Heart left ventricle (tissue), 13 donors: ENCODE results near the gene ADGRD2.

ENCODE experiments used
- POLR2A ChIP-seq, 2 donors: fragments of 450-650 bp; IDR thresholded peaks; one replicate each; pipeline ENCODE4 v1.6.1; 2017; ENCODE audit warnings: antibody characterized with exemption in 2 of 2, mild to moderate bottlenecking in 2 of 2, moderate library complexity in 2 of 2
- TF ChIP-seq, protein P1 (sequence below), 12 donors: fragments of 200-600 bp; sonication (generic) in 4 of 12; IDR thresholded peaks; one replicate each; pipeline versions ENCODE4 v1.5.0 to v1.8.0; 2018 to 2022; ENCODE audit warnings: antibody characterized with exemption in 12 of 12, mild to moderate bottlenecking in 5 of 12
- donor health status: ischemic (EF 13 %, LVEDD 7.1; RV severe dilation, severe dysfunction).
- donor health status: DM: no; HTN: yes; CAD: no.
- donor health status: DM: no; HTN: no; CAD: no.
- donor health status: ischemic (EF 25% LVEDD 6.9; RV normal size, moderate dysfunction).
- donor health status: ischemic (EF 25% LVEDD 5.7; RV mildly dilated, moderate dysfunction).
- donor health status: ischemic (EF 35%, LVEDD 5.7; RV mildly dilated, moderate dysfunction).
- donor health status: nonischemic (EF 11% LVEDD 7.7; RV severe dilation, severe dysfunction).
- donor health status: DM: yes; HTN: yes; CAD: no.
- donor health status: PGD.
- donor health status: ischemic (EF 29% LVEDD 5.4; RV normal size, mild dysfunction).
- donor health status: nonischemic (EF 23%, LVEDD 6.1; RV moderate dilation, normal function).

DNA sequence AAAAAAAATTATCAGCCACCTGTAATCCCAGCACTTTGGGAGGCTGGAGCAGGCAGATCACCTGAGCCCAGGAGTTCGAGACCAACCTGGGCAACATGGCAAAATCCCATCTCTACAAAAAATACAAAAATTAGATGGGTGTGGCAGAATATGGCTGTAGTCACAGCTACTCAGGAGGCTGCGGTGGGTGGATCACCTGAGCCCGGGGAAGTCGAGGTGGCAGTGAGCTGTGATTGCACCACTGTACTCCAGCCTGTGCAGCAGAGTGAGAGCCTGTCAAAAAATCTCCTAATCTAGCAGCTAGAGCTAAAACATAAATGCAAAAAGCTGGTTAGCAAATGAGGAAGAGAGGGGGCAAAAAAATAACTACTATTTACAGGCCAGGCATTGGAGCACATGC lies 47.0 kb upstream of the ADGRD2 start:
- TF ChIP-seq, protein P1, sequence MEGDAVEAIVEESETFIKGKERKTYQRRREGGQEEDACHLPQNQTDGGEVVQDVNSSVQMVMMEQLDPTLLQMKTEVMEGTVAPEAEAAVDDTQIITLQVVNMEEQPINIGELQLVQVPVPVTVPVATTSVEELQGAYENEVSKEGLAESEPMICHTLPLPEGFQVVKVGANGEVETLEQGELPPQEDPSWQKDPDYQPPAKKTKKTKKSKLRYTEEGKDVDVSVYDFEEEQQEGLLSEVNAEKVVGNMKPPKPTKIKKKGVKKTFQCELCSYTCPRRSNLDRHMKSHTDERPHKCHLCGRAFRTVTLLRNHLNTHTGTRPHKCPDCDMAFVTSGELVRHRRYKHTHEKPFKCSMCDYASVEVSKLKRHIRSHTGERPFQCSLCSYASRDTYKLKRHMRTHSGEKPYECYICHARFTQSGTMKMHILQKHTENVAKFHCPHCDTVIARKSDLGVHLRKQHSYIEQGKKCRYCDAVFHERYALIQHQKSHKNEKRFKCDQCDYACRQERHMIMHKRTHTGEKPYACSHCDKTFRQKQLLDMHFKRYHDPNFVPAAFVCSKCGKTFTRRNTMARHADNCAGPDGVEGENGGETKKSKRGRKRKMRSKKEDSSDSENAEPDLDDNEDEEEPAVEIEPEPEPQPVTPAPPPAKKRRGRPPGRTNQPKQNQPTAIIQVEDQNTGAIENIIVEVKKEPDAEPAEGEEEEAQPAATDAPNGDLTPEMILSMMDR (IDR thresholded peaks at IDR 0.05): no peak
- TF ChIP-seq POLR2A (IDR thresholded peaks at IDR 0.05): no peak
